ENCODE results near the gene CLDN6.
A peak's percentile ranks its signal among the peaks of the same experiment; 100 is the strongest.

CLDN6 gene

GRCh38 chr16:2968738-2969544, 49.0 kb downstream of the CLDN6 start, which contains the start of gene PAQR4:
PAQR4 (plus strand) TSS chr16:2969348; CDS start chr16:2969675, 327 bp downstream.
- peak; percentile 87 for DNase-seq

- no peak for DNase-seq
These were observed 49.6 kb downstream of the CLDN6 start for GRCh38 chr16:2968368-2968737.

GRCh38 chr16:2967721-2968161, 50.2 kb downstream of the CLDN6 start:
- no peak for DNase-seq

- DNase-seq: no peak
These were observed 50.8 kb downstream of the CLDN6 start for GRCh38 chr16:2967211-2967631.

GRCh38 chr16:2966808-2967191, 51.2 kb downstream of the CLDN6 start:
- peak; percentile 36 for DNase-seq

- no peak for DNase-seq
These were observed 51.8 kb downstream of the CLDN6 start for GRCh38 chr16:2966043-2966807.

Measured in left hindlimb (tissue), 1 donor.